Gastrocnemius medialis (tissue), 4 donors: ENCODE results near the gene NEK6. TPM values are rescaled to one million over a fixed set of nuclear protein-coding genes. Genes with fewer than 3 reads are reported as not detected.

Source experiments
- ATAC-seq, 2 donors: fragments of 150-250 bp; one replicate each; pipeline ENCODE4 v1.9.1; 2016
- DNase-seq, 2 donors: peaks; one replicate each; pipeline ENCODE4 v3.0.0-alpha.2; 2019
- H3K27ac ChIP-seq, 4 donors: fragments of 200-600 bp; sonication (generic); 1 replicate in 1 of 4; 2 replicates in 3 of 4; pipeline ENCODE4 v1.5.1; 2016 to 2018; ENCODE audit warnings: mild to moderate bottlenecking in 2 of 4, moderate library complexity in 1 of 4
- H3K27me3 ChIP-seq, 3 donors: fragments of 200-600 bp; sonication (generic) in 2 of 3; 1 replicate in 1 of 3; 2 replicates in 2 of 3; pipeline versions ENCODE4 v1.5.1 to v1.6.0; 2016 to 2019; ENCODE audit warnings: mild to moderate bottlenecking in 1 of 3, moderate library complexity in 1 of 3
- H3K36me3 ChIP-seq, 2 donors: fragments of 200-600 bp; sonication (generic) in 1 of 2; one replicate each; pipeline ENCODE4 v1.5.1; 2017 to 2018
- H3K4me1 ChIP-seq, 2 donors: fragments of 200-600 bp; sonication (generic) in 1 of 2; one replicate each; pipeline ENCODE4 v1.5.1; 2016 to 2017; ENCODE audit warnings: mild to moderate bottlenecking in 2 of 2
- H3K4me3 ChIP-seq, 4 donors: fragments of 200-600 bp; sonication (generic) in 3 of 4; 1 replicate in 1 of 4; 2 replicates in 3 of 4; pipeline ENCODE4 v1.5.1; 2016 to 2019; ENCODE audit warnings: mild to moderate bottlenecking in 2 of 4
- H3K9me3 ChIP-seq, 3 donors: fragments of 200-600 bp; sonication (generic) in 2 of 3; 1 replicate in 1 of 3; 2 replicates in 2 of 3; pipeline ENCODE4 v1.5.1; 2016 to 2019
- POLR2A ChIP-seq, 2 donors: fragments of 450-650 bp; IDR thresholded peaks; one replicate each; pipeline ENCODE4 v1.6.1; 2017; ENCODE audit warnings: antibody characterized with exemption in 2 of 2, mild to moderate bottlenecking in 2 of 2, moderate library complexity in 2 of 2
- in situ Hi-C, 4 donors: fragments of 200-750 bp; cut with MboI; loops; one replicate each; pipeline versions ENCODE4 v1.15.0 to v1.8.0; 2017; ENCODE audit warnings: low sequenced_read_pairs in 4 of 4
- intact Hi-C: fragments of 100-400 bp; cut with DNase I; formaldehyde crosslinking; loops from one replicate; pipeline ENCODE4 v1.15.1; 2023; ENCODE audit warnings: low total_unique reads
- total RNA-seq, 4 donors: library from RNA; depleted of rRNA; stranded (reverse); fragments of >200 nt; gene quantifications; one replicate each; pipeline versions ENCODE4 v1.1.0 to v1.2.3, GENCODE V29; 2016
- TF ChIP-seq, protein P1 (sequence below), 5 experiments: fragments of 450-650 bp in 3 of 5; fragments of 200-600 bp in 2 of 5; sonication (generic) in 2 of 5; IDR thresholded peaks in 4 of 5; conservative IDR thresholded peaks in 1 of 5; 1 replicate in 4 of 5; 2 replicates in 1 of 5; pipeline ENCODE4 v1.5.1; 2016 to 2019; ENCODE audit warnings: antibody characterized with exemption in 5 of 5, mild to moderate bottlenecking in 3 of 5, moderate library complexity in 3 of 5

The NEK6 gene
- total RNA-seq, 4 donors from 2014 or later = 2.3 to 10.1 (median 3.5) TPM

DNA sequence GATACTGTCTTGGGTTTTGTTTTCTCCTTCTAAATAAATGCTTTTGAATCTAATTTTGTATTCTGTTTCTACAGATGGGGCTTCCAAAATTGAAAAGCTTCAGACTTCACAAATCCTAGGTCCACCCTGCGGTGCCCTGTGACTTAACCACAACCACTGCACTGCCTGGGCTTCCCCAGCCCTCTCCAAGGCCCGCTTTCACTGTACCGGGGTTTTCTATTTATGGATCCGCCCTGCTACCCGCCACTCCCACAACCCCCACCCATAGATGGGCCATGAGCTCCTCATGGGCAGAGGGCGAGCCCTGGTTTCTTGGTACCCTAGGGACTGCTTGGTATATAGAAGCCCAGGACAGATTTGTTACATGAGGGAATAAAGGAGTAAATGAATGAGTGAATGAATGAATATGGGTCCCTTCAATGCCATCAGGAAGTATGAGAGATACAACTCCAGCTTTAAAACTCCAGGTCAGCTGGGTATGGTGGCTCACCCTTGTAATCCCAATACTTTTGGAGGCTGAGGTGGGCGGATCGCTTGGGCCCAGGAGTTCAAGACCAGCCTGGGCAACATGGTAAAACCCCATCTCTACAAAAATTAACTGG, 39.8 kb upstream of the NEK6 start:
- ATAC-seq (no peak), DNase-seq (no peak)
- no peaks in the 10 kb centered on the region for H3K36me3 ChIP-seq
- no peaks in the 10 kb centered on the region for H3K9me3 ChIP-seq
- peaks cover 3 to 9% of the 10 kb centered on the region in 2 donors for H3K4me1 ChIP-seq
- intact Hi-C loops (no loop called here), in situ Hi-C loops (no loop called here)
- H3K4me3 ChIP-seq = no peak overlapping the region
- no peaks in the 10 kb centered on the region for H3K27me3 ChIP-seq
- TF ChIP-seq POLR2A (IDR thresholded peaks at IDR 0.05) = no peak
- TF ChIP-seq, protein P1, sequence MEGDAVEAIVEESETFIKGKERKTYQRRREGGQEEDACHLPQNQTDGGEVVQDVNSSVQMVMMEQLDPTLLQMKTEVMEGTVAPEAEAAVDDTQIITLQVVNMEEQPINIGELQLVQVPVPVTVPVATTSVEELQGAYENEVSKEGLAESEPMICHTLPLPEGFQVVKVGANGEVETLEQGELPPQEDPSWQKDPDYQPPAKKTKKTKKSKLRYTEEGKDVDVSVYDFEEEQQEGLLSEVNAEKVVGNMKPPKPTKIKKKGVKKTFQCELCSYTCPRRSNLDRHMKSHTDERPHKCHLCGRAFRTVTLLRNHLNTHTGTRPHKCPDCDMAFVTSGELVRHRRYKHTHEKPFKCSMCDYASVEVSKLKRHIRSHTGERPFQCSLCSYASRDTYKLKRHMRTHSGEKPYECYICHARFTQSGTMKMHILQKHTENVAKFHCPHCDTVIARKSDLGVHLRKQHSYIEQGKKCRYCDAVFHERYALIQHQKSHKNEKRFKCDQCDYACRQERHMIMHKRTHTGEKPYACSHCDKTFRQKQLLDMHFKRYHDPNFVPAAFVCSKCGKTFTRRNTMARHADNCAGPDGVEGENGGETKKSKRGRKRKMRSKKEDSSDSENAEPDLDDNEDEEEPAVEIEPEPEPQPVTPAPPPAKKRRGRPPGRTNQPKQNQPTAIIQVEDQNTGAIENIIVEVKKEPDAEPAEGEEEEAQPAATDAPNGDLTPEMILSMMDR (IDR thresholded peaks at IDR 0.05 in 4 of 5, conservative IDR thresholded peaks at IDR 0.05 in 1 of 5) = no peak
- no peak overlapping the region for H3K27ac ChIP-seq

DNA sequence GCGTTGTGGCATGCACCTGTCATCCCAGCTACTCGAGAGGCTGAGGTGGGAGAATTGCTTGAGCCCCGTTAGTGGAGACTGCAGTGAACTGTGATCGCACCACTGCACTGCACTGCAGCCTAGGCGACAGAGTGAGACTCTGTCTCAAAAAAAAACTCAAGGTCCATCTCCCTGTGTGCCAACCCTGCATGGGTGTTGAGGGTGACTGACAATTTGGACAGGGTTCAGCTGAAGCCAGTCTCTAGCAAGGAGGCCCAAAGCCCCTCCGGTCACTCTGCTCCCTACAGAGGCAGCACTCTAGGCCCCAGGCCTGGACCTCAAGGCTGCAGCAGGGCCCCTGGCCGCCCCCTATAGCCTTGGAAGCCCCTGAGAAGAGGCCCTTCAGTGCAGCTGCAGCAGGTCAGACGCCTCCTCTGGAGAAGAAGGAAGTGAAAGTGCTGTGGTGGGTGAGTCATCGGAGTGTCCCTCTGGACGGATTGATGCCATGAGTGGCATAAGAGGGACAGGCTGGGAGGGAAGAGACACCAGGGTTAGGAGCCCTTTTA, 39.2 kb upstream of the NEK6 start:
- ATAC-seq = peak in 1 of 2 donors; percentile 43
- Histone ChIP-seq H3K9me3 (no peaks in the 10 kb centered on the region), H3K4me1 (peaks cover 3 to 9% of the 10 kb centered on the region in 2 donors), H3K36me3 (no peaks in the 10 kb centered on the region), H3K27me3 (no peaks in the 10 kb centered on the region), H3K4me3 (no peak overlapping the region), H3K27ac (no peak overlapping the region)
- intact Hi-C loops = no loop called here
- DNase-seq = peak; percentile 28 to 48
- TF ChIP-seq POLR2A (IDR thresholded peaks at IDR 0.05) = no peak
- TF ChIP-seq, protein P1 (IDR thresholded peaks at IDR 0.05 in 4 of 5, conservative IDR thresholded peaks at IDR 0.05 in 1 of 5) = no peak
- in situ Hi-C loops = no loop called here

DNA sequence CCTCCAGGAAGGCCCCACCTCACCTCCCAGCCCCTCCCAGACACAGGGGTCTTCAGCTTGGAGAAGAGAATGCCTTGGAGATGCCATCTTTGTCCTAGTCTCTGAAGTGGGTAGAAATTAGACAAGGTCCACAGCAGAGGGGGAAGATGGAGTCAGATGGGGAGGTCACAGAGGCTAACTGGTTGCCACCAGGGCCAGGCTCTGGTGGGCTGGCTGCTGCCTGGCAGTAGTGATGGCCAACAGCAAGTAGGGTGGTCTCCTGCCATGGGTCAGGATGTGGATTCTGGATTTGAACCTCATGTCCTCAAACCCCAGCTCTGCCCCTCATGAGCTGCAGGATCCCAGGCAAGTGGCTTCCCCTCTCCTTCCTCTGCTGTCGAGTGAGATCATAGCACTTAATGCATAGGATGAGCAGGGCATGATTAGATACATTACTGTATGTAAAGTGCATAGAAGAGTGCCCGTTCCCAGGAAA, 38.7 kb upstream of the NEK6 start:
- intact Hi-C loops (no loop called here), in situ Hi-C loops (no loop called here)
- Histone ChIP-seq H3K4me3 (no peak overlapping the region), H3K27me3 (no peaks in the 10 kb centered on the region), H3K4me1 (peaks cover 6 to 9% of the 10 kb centered on the region in 2 donors), H3K27ac (no peak overlapping the region), H3K9me3 (no peaks in the 10 kb centered on the region), H3K36me3 (no peaks in the 10 kb centered on the region)
- TF ChIP-seq POLR2A (IDR thresholded peaks at IDR 0.05) = no peak
- ATAC-seq = no peak
- no peak for DNase-seq

DNA sequence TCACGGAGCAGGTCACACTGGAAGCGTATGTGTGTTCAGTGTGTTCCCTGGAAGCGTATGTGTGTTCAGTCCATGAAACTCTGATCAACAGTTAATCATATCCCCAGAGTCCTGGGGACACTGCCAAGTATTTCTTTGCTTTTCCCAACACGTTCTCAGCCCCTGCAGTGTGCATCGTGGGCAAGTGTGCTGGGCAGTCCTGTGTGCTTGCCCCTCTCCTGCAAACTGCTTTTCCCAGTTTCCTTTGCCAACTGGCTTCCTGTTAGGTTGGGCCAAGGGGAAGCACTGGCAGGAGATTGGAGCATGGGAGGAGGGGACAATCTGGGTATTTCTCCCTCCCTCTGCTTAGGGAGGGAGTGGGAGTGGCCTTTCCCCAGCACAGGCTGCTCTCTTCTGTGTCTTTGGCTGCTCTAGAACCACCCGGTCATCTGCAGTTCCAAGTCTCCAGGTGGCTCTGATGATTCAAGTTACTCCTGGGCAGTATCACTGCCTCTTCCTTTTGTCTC, 36.8 kb upstream of the NEK6 start:
- Histone ChIP-seq H3K27me3 (no peaks in the 10 kb centered on the region), H3K9me3 (no peaks in the 10 kb centered on the region), H3K4me1 (peaks cover 6 to 9% of the 10 kb centered on the region in 2 donors), H3K27ac (peak overlapping the region in 2 of 4 donors; percentile 3 to 22), H3K4me3 (no peak overlapping the region), H3K36me3 (no peaks in the 10 kb centered on the region)
- TF ChIP-seq POLR2A (IDR thresholded peaks at IDR 0.05) = no peak
- TF ChIP-seq, protein P1 (IDR thresholded peaks at IDR 0.05 in 4 of 5, conservative IDR thresholded peaks at IDR 0.05 in 1 of 5) = no peak
- in situ Hi-C loops = no loop called here
- ATAC-seq (peak in 1 of 2 donors; percentile 68), DNase-seq (no peak)
- intact Hi-C loops = no loop called here

DNA sequence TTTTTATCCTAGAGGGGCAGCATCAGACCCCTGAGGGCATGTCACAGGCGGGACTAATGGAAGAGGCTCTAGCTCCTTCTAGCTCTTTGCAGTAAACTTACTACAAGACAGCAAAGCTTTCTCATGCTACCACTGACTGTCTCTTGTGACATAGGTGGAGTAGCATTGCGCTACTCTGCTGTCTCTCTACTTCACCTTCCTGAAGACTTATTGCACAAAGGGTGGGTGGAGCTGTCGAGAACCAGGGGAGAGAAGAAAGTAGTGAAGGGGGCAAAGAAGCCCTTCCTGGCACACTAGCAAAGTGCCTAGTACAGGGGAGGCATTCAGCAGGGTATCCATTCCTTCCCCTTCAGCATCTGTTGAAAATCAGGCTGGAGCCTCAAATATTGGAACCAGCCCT, 36.1 kb upstream of the NEK6 start:
- DNase-seq = no peak
- TF ChIP-seq, protein P1 (IDR thresholded peaks at IDR 0.05 in 4 of 5, conservative IDR thresholded peaks at IDR 0.05 in 1 of 5) = no peak
- TF ChIP-seq POLR2A (IDR thresholded peaks at IDR 0.05) = no peak
- no peaks in the 10 kb centered on the region for H3K36me3 ChIP-seq
- no peak for ATAC-seq
- no peaks in the 10 kb centered on the region for H3K9me3 ChIP-seq
- H3K4me1 ChIP-seq = peaks cover 5 to 6% of the 10 kb centered on the region in 2 donors
- H3K27me3 ChIP-seq = no peaks in the 10 kb centered on the region
- intact Hi-C loops = no loop called here
- H3K4me3 ChIP-seq = no peak overlapping the region
- in situ Hi-C loops = no loop called here
- peak overlapping the region in 1 of 4 donors; percentile 3 for H3K27ac ChIP-seq
